ENCODE measurements around the gene NPR2.

The NPR2 gene

DNA sequence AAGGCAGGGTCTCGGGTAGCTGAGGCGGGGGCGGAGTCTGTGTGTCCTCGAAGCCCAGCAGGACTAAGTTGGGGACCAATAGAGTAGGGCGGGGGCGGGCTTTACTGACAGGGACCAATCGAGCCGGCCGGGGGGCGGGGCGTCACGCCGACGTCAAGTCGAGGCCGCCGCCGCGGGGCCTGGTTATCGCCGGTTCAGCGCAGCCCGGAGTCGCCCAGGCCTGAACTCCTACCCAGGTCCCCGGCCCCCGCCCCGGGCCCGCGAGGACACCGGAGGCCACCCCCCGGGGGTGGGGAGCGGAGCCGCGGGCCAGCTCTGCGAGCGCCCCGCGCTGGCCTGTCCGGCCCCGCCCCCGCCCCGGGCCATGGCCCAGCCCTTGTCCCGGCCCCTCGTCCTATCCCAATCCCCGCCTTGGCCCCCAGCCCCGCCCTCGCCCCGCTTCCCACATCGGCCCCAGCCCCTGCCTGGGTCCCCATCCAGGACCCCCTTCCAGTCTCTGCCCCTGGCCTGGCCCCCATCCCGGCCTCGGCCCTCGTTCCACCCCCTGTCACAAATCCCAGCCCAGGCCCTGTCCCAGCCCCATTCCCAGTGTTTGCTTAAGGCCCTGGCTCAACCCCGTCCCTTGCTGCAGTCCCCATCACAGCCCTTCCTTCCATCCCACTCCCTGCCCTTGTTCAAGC is 37.8 kb downstream of the NPR2 start, which contains the start of gene TMEM8B:
Gene TMEM8B, plus strand, starts transcription at position 145 of the 680 bp plus-strand sequence. Its CDS starts 220 bp downstream, at position 365.
- DNase-seq (ENCODE audit: low read depth in 3 of 3, low spot score in 1 of 3), result peak; percentile 83 to 94 (median 84)

DNA sequence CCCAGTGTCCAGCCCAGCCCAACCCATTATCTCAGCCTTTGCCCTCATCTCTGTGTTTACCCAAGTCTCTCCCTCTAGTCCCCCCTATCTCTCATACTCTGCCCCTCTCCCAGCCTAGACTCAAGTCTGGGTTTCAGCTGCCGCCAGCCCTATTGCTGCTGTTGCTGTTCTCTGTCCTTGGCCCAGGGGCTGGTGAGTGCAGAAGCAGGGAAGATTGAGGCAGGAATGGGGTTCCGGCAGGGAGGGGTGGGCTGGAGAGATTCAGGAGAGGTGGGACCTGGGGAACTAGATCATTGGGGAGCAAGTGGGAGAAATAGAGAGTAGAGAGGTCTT is 38.3 kb downstream of the NPR2 start:
- DNase-seq (ENCODE audit: low read depth in 3 of 3, low spot score in 1 of 3), result no peak

DNA sequence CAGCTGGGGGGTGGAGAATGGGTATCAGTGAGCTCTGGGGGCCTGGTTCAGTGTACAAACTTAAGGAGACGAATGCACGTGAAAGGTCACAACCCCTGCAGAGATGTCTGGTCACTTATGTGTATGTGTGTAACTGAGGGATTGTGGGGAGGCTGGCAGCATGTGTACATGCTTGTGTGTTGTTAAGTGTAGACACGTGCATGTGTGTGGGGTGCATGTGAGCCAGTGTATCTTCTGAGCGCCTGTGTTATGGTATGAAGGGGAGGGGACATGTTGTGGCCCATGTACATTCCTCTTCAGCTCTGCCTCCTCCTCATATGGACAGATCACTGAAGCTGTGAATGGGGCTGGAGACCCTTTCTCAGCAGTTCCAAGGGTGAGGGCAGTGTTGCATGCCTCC is 39.6 kb downstream of the NPR2 start:
- no peak for DNase-seq (ENCODE audit: low read depth in 3 of 3, low spot score in 1 of 3)

DNA sequence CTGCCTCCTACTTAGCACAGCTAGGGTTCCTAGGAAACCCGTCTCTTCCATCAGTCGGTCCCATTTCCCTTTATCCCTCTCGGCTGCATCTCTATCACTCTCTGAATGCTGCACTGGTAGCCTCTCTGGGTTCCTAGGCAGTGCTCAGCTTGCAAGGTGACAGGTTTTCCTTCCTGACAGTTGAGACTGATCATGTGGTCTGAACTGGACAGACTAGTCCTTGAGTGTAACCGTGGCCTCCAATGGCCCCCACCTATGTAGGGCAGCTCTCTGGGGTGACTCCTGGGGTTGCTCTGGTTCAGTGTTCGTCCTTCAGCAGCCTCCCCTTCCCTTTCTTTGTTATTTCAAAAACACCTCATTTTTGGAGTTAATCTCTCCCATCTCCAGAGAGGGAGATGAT is 41.4 kb downstream of the NPR2 start:
- DNase-seq (ENCODE audit: low read depth in 3 of 3, low spot score in 1 of 3), result no peak

DNA sequence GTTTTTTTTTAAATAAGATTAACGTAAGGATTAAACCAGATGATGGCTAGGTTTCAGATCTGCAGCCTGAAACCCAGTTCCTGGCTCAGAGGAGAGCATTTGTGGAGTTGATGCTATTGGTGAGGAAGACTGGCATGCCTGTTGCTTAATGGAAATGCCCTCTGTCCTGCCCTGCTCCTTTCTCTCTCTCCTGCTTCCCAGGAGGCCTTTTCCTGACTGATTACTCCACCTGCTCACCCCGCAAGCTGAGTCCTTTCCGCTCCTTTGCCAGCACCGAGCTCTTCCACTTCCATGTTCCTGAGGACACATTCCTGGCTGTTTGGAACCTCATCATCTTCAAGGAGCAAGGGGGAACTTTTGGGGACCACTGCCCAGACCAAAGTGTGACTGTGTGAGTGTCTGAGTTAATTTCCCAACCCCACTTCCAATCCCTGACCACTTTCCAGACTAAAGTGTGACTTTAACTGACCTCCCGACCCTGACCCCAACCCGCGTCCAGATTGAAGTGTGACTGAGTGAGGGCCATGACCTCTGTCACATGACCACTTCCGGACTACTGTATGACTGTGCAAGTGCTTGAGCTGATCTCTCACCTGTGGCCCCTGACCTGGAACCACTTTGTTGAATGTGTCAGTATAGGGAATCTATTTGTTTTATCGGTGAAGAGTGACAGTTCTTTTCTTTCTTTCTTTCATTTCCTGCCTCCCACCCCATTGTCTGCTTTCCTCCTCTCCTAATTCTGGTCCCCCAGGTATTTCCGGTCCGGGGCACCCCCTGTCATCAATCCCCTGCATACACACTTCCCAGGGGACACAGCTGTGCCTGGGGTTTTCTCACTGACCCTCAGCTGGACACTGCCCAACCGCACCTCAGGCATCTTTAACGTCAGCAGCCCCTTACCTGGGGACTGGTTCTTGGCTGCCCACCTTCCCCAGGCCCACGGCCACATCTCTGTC is 43.1 kb downstream of the NPR2 start:
- DNase-seq (ENCODE audit: low read depth in 3 of 3, low spot score in 1 of 3), result no peak

DNA sequence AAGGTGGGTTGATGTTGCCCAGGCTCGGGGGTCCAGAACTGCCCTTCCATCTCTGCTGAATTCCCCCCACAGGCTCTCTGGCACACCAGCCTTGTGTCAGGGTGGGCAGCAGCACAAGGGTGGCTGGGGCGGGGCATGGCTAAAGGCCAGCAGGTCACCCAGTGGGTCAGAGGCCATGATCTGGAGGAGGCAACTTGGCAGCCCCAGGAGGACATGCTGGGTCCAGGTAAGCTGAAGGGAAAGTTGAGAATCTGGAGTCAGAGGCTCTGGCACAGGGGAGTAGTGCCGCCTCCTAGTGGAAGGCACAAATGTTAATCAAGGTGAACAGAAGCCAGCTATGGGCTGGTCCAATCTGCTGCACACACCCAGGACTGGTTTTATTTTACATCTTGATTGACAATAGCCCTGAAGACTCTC is 43.8 kb downstream of the NPR2 start:
- DNase-seq (ENCODE audit: low read depth in 3 of 3, low spot score in 1 of 3), result no peak

DNA sequence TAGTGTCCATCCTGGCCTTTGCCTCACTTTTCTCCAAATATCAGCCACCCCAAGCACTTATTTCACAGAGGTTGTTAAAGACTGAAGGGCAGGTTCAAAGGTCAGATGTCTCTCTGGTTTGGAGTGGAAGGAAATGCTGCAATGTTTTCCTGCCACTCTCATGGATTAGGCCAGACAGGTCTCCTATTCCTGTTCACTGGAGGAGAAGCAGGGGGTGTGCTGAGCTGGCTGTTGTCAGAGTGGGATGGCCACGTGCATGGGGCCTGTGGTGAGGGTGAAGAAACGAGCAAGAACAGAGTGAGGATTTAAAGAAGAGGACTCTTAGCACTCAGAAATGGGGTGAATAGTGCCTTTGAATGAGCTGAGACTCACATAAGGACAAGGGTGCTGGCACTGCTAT is 44.4 kb downstream of the NPR2 start:
- no peak for DNase-seq (ENCODE audit: low read depth in 3 of 3, low spot score in 1 of 3)

DNA sequence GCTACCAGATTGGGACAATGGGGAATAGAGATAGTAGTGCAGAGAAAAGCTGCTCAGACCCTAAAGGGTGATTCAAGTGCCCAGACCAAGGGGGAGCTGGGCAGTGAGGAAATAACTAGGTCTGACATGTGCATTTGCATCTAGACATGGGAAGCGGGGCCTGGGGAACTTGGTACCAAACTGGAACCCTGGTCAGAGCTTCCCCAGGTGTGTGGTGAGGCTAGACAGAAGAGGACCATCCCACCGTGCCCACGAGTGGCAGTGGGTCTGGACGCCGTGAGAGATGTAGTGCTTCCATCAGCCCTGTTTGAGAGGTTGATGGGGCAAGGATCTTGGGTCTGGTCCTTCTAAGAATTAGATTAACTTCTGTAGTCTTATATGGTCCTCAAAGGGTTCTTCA is 45.2 kb downstream of the NPR2 start:
- no peak for DNase-seq (ENCODE audit: low read depth in 3 of 3, low spot score in 1 of 3)

DNA sequence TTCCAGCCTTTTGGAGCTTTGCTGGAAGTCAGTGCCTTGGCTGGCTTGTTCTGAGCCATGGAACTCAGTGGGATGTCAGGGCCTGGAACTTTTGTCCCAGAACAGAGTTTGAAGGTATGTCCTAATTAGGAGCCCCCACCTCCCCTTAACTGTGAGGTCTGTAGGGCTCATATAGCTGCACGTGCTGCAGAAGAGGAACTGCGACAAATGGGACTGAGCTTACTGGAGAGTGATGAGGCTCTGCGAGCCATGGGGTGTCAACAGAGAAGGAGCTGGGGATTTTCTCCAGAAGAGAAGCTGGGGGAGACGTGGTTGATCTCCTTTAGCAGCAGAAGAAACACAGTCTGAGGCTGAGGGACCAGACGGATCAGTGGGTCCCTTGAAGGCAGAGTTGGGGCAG is 48.5 kb downstream of the NPR2 start:
- DNase-seq (ENCODE audit: low read depth in 3 of 3, low spot score in 1 of 3), result no peak

DNA sequence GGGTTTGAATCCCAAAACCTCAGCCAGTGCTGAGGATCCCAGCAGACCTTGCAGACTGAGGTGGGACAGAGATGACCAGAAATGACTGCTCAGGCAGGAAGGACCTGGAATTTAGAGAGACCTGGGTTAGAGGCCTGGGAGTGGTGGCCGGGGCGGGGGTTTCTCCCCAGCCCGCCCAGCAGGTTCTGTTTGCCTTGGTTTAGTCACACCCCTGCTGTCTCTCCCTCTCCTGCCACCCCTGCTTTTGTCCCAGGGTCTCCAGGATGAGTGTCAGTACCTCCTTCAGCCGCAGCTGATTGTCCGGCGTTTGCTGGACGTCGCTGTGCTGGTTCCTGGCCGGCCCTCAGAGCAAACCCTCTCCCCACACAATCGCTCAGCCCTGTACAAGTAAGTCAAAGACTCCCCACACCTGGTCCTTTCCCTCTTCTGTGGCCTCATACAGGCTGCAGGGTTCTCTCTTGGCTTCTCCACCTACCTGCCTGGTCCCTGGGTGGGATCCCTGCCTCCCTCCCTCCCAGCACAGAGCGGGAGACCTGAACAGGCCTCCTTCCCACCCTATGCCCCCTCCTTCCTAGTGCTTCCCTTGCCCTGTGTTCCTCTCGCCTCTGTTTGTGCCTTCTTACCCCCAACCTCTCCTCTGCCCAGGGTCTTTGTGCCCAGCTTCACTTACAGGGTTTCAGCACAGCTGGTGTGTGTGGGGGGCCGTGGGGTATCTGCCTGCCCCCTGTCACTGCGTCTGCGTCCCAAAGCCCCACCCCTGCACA is 49.7 kb downstream of the NPR2 start:
- DNase-seq (ENCODE audit: low read depth in 3 of 3, low spot score in 1 of 3), result no peak

DNA sequence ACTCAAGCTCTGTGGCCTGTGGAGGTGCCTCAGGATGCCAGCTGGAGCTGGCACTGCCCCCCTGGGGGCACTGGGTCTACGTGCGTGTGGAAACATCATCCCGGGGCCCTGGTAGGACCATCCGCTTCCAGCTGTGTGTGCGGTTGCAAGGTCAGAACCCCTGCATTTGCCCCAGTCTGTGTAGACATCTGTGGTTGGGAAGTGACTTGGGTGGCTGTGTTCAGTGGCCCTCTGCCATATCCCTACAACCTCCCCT is 50.2 kb downstream of the NPR2 start:
- no peak for DNase-seq (ENCODE audit: low read depth in 3 of 3, low spot score in 1 of 3)

DNA sequence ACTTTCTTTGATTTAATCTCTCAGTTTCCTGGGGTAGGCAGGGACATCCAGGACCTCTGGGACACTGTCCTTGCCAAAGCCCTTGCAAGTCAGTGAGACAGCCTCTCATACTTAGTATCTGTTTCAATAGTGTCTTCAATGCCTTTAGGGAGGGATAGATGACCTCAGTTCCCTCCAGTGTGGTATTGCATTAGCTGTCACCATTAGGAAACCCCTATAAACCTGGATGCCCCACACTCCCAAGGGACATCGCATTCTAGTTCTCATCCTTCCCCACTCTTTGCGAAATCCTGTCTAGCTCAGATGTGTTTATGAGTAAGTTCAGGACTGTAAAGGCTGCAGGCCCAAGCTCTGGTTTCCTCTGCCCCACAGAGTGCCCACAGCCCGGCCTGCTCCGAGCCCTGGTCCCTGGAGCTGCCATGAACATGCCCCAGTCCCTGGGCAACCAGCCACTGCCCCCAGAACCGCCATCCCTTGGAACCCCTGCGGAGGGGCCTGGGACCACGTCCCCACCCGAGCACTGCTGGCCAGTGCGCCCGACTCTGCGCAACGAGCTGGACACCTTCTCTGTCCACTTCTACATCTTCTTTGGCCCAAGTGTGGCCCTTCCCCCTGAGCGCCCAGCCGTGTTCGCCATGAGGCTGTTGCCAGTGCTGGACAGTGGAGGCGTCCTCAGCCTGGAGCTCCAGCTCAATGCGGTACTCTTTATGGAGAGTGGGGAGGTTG is 50.8 kb downstream of the NPR2 start:
- DNase-seq (ENCODE audit: low read depth in 3 of 3, low spot score in 1 of 3), result no peak

DNA sequence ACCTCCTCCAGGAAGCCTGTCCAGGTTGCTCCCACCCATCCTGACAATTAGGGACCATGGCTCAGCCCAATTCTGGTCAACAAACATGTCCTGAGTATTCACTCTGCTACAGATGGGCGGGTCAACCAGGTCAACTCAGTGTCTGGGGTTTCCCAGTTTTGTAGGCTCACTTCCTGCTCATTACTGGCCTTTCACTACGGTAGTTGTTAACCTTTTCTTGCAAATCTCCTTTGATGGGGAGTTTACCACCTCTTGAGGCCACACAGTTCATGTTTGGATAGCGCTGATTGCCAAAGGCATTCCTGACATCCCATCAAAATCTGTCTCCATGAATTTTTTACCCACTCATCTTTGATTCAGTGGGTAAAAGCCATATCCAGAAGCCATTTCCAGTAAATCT is 51.4 kb downstream of the NPR2 start:
- no peak for DNase-seq (ENCODE audit: low read depth in 3 of 3, low spot score in 1 of 3)

DNA sequence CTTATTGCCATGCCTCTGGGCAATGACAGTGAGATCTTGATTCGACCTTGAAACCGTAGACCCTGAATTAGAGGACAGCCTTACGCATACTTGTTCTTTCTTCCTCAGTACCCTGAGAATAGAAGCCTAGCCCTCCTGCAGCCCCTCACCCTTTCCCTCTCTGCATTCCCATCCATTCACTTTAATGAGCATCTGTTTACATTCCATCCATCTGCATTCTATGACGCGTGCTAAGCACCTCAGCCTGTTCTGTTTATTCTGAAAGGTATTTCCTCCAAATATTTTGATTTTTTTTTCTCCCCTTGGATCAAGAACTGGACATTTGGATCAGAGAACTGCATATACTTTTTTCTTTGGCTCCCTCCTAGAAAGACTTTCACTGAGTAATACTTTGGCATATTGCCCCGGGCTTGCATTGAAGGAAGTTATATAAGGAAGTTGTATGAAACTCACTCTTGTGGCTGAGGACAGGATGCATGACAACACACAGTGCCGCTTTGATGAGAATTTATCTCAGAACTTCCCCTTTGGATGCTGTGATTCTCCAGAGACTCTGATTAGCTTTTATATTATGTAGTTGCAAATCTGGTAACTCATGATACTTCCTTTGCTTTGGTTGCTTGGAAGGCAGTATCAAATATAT is 53.4 kb downstream of the NPR2 start:
- DNase-seq (ENCODE audit: low read depth in 3 of 3, low spot score in 1 of 3), result no peak

DNA sequence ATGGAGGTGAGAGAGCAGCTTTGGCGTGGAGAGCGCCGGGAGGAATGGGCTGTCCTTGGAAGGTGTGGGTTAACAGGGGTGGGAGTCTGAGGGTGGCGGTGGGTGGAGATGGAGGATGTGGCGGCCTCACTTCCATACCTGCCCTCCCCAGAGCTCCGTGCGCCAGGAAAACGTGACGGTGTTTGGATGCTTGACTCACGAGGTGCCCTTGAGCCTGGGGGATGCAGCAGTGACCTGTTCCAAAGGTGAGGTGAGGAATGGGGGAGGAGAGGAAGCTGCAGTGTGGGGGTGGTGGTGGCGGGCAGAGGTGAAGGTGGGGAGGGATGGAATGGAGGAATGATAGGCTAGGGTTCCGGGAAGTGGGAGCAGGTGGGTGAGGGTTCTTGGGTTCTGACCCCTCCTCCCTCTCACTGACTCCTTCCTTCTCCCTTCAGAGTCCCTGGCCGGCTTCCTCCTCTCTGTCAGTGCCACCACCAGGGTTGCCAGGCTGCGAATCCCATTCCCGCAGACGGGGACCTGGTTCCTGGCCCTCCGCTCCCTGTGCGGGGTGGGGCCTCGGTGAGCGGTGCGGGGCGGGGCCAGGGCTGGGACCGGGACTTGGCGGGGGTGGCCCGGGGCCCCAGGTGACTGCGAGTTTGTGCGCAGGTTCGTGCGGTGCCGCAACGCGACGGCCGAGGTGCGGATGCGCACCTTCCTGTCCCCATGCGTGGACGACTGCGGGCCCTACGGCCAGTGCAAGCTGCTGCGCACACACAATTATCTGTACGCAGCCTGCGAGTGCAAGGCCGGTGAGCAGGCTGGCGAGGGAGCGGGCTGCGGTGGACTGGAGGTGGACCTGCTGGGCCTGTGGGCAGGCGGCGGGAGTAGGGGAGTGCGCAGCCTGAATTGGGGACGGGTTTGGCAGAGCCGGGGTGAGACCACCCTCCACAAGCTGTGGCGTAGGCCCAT is 54.7 kb downstream of the NPR2 start:
- no peak for DNase-seq (ENCODE audit: low read depth in 3 of 3, low spot score in 1 of 3)

DNA sequence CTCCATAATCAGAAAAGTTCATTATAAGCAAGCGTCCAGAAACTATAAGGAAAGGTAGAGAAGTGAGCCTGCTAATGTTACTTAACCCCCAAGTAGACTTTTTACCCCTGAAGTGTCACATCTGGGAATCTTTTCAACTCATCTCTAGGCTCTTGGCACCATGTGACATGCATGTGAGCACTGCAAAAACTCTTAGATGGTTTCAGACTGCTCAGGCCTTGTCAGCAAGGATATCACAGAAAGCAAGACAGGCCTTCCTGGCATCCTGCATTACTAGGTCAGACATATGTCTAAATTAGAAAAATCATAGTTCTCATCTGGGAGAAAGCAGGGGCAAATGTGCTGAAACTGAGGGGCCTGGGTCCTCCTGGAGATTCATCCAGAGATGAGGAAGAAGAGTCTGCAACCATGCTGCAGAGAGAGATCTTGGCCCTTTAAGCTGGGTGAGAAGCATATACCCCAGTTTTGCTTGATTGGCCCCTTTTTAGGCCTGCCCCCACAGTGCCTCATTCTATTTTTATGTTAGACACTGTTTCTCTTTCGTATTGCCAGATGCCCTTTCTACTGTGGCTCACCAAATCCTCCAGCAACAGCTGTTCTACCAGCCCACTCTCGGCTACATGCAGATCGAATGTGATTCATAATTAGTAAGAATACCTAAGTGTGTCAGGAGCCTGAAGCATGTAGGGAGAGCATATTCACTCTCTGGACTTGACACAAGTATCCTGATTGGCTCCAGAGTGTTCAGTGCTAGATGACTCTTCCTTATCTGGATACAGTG is 56.6 kb downstream of the NPR2 start:
- DNase-seq (ENCODE audit: low read depth in 3 of 3, low spot score in 1 of 3), result no peak

DNA sequence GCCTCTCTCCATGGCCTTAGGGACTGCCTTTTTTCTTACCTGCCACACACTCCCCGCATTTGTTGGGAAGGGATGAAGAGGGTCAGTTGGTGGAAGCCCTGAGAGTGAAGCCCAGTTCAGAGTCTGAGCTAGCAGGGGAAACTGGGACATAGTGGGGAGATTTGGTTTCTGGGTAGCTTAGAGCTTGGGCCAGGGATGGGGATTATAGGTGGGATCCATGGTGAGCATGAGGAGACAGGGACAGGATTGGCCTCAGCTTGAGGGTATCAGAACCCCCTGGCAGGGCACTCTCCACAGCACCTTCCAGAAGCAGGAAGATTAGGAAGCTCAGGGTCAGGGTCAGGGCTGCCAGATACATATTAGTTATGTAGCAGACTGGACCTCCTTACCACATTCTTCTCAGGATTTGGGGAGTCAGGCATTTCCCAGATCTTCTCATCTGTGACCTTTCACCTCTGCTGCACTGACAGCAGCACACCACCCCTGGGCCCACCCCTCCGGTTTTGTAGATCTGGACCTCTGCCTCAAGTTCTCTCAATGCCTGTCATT is 61.0 kb downstream of the NPR2 start:
- DNase-seq (ENCODE audit: low read depth in 3 of 3, low spot score in 1 of 3), result no peak
